Superior temporal gyrus (tissue), 1 donor: ENCODE data around the gene UGT2B15.
"Not testable (repeated sequence)": the region's sequence is repeated elsewhere in the genome, so short reads cannot be mapped to it uniquely, and the experiment has no call there.

Experiments used
- DNase-seq: peaks from one replicate; pipeline ENCODE4 v3.0.0-alpha.2; 2016; ENCODE audit errors: extremely low spot score

Gene UGT2B15

GRCh38 chr4:68656445-68656973 is 13.9 kb downstream of the UGT2B15 start:
- not testable (repeated sequence) for DNase-seq

- no peak for DNase-seq
Measured at GRCh38 chr4:68655764-68656444, 14.5 kb downstream of the UGT2B15 start.

GRCh38 chr4:68654946-68655721 is 15.3 kb downstream of the UGT2B15 start:
- no peak for DNase-seq

- DNase-seq, result no peak
Measured at GRCh38 chr4:68651932-68652331, 18.5 kb downstream of the UGT2B15 start.

GRCh38 chr4:68630371-68630770 is 40.1 kb downstream of the UGT2B15 start:
- no peak for DNase-seq

GRCh38 chr4:68622731-68623130 is 47.7 kb downstream of the UGT2B15 start:
- not testable (repeated sequence) for DNase-seq

GRCh38 chr4:68617003-68617698 is 53.3 kb downstream of the UGT2B15 start:
- DNase-seq, result no peak

GRCh38 chr4:68615699-68616422 is 54.6 kb downstream of the UGT2B15 start:
- no peak for DNase-seq

- no peak for DNase-seq
Measured at GRCh38 chr4:68613752-68614151, 56.7 kb downstream of the UGT2B15 start.

GRCh38 chr4:68606240-68606639 is 64.2 kb downstream of the UGT2B15 start:
- DNase-seq, result no peak

GRCh38 chr4:68599150-68599549 is 71.3 kb downstream of the UGT2B15 start:
- DNase-seq, result no peak

GRCh38 chr4:68597482-68597881 is 73.0 kb downstream of the UGT2B15 start:
- DNase-seq, result no peak
